ENCODE measurements around the gene CST7. TPM values are rescaled to one million over a fixed set of nuclear protein-coding genes. Genes with fewer than 3 reads are reported as not detected.

Gene CST7
- total RNA-seq, 1 experiment from 2014 or later: not detected

DNA sequence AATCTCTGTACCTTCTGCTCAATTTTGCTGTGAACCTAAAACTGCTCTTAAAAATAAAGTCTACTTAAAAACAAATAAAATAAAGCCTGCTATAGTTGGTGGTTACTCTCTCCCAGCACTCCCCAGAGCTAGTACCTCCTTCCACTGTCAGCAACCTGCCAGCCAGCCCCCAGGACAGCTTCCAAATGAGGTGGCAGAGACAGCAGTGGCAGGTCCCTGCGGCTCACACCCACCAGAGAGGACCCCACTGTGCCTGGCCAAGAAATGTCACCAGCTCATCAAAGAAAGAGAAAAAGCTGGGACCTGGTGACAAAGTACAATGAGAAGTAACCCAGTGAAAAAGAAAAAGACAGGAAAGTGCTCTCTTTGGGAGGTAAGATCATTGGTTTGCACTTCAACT, 28.3 kb downstream of the CST7 start:
- Histone ChIP-seq H3K4me1 (ENCODE audit: control insufficient read depth in 1 of 2, insufficient read depth in 2 of 2, low read length in 2 of 2) (no peaks in the 10 kb centered on the region), H3K9me3 (ENCODE audit: control insufficient read depth in 1 of 2, insufficient read depth in 1 of 2, low read depth in 1 of 2, low read length in 2 of 2) (peaks cover 0 to 5% of the 10 kb centered on the region in 2 experiments; a peak in 2 of 4 replicates), H3K4me3 (replicated peaks in 1 of 2; ENCODE audit: low read depth in 1 of 2, low read length in 2 of 2) (no peak overlapping the region), H3K27me3 (ENCODE audit: insufficient read depth, low read length) (no peaks in the 10 kb centered on the region), H3K27ac (ENCODE audit: low read depth, low read length) (no peak overlapping the region), H3K4me2 (ENCODE audit: low read length) (no peak overlapping the region), H3K36me3 (ENCODE audit: control insufficient read depth in 1 of 2, insufficient read depth in 2 of 2, low read length in 2 of 2) (peaks cover 8 to 21% of the 10 kb centered on the region in 2 experiments), H3K9me2 (ENCODE audit: insufficient read depth) (no peaks in the 10 kb centered on the region), H3K9ac (ENCODE audit: low read length) (no peak overlapping the region), H3K79me2 (ENCODE audit: insufficient read depth, low read length) (peaks cover 45% of the 10 kb centered on the region), H4K20me1 (ENCODE audit: insufficient read depth) (no peaks in the 10 kb centered on the region), H2AFZ (ENCODE audit: low read depth, low read length, poor library complexity, severe bottlenecking) (no peak overlapping the region)
- ChIA-PET POLR2A (no interaction called here), RAD21 (ENCODE audit: low non-redundant PET in 1 of 2, low total read pairs in 2 of 2, uncharacterized antibody in 2 of 2, unreplicated experiment in 2 of 2) (no interaction called here), CTCF (no interaction called here)
- BruUV-seq (replicated peaks): no TSS peak
- DNase-seq (ENCODE audit: low read depth, low spot score): no peak
- TF ChIP-seq TCF7L2 (IDR thresholded peaks at IDR 0.05; ENCODE audit: borderline replicate concordance, extremely low read depth, insufficient read depth, insufficient read length): no peak
- no peak for TF ChIP-seq POLR2A (IDR thresholded peaks at IDR 0.05; ENCODE audit: borderline replicate concordance, extremely low read depth, insufficient read depth, insufficient read length)
- TF ChIP-seq JUND (IDR thresholded peaks at IDR 0.05): no peak
- no peak for TF ChIP-seq SIN3A (IDR thresholded peaks at IDR 0.05; ENCODE audit: low read depth)
- no peak for TF ChIP-seq EGR1 (IDR thresholded peaks at IDR 0.05; ENCODE audit: low read depth)
- TF ChIP-seq ZFX (IDR thresholded peaks at IDR 0.05): no peak
- TF ChIP-seq YY1 (IDR thresholded peaks at IDR 0.05; ENCODE audit: extremely low read depth, insufficient replicate concordance, low read depth, low read length): no peak
- TF ChIP-seq FOSL1 (IDR thresholded peaks at IDR 0.05; ENCODE audit: low read depth): no peak
- TF ChIP-seq CBX3 (IDR thresholded peaks at IDR 0.05; ENCODE audit: low read depth): no peak
- intact Hi-C loops (cut with micrococcal nuclease): no loop called here
- no peak for ATAC-seq

GRCh38 chr20:24977797-24978196, 28.7 kb downstream of the CST7 start:
- Histone ChIP-seq H3K9me2 (ENCODE audit: insufficient read depth) (no peaks in the 10 kb centered on the region), H3K27me3 (ENCODE audit: insufficient read depth, low read length) (no peaks in the 10 kb centered on the region), H4K20me1 (ENCODE audit: insufficient read depth) (no peaks in the 10 kb centered on the region), H3K4me2 (ENCODE audit: low read length) (no peak overlapping the region), H3K9me3 (ENCODE audit: control insufficient read depth in 1 of 2, insufficient read depth in 1 of 2, low read depth in 1 of 2, low read length in 2 of 2) (peaks cover 0 to 5% of the 10 kb centered on the region in 2 experiments; a peak in 2 of 4 replicates), H3K4me1 (ENCODE audit: control insufficient read depth in 1 of 2, insufficient read depth in 2 of 2, low read length in 2 of 2) (no peaks in the 10 kb centered on the region), H3K9ac (ENCODE audit: low read length) (no peak overlapping the region), H3K79me2 (ENCODE audit: insufficient read depth, low read length) (peaks cover 49% of the 10 kb centered on the region), H3K27ac (ENCODE audit: low read depth, low read length) (no peak overlapping the region), H2AFZ (ENCODE audit: low read depth, low read length, poor library complexity, severe bottlenecking) (no peak overlapping the region), H3K36me3 (ENCODE audit: control insufficient read depth in 1 of 2, insufficient read depth in 2 of 2, low read length in 2 of 2) (peaks cover 8 to 18% of the 10 kb centered on the region in 2 experiments), H3K4me3 (replicated peaks in 1 of 2; ENCODE audit: low read depth in 1 of 2, low read length in 2 of 2) (no peak overlapping the region)
- no peak for DNase-seq (ENCODE audit: low read depth, low spot score)
- BruUV-seq (replicated peaks): no TSS peak
- no peak for ATAC-seq
- POLR2A ChIA-PET: no interaction called here
- CTCF ChIA-PET: no interaction called here
- RAD21 ChIA-PET (ENCODE audit: low non-redundant PET in 1 of 2, low total read pairs in 2 of 2, uncharacterized antibody in 2 of 2, unreplicated experiment in 2 of 2): no interaction called here
- intact Hi-C loops (cut with micrococcal nuclease): no loop called here
- TF ChIP-seq, protein P1, sequence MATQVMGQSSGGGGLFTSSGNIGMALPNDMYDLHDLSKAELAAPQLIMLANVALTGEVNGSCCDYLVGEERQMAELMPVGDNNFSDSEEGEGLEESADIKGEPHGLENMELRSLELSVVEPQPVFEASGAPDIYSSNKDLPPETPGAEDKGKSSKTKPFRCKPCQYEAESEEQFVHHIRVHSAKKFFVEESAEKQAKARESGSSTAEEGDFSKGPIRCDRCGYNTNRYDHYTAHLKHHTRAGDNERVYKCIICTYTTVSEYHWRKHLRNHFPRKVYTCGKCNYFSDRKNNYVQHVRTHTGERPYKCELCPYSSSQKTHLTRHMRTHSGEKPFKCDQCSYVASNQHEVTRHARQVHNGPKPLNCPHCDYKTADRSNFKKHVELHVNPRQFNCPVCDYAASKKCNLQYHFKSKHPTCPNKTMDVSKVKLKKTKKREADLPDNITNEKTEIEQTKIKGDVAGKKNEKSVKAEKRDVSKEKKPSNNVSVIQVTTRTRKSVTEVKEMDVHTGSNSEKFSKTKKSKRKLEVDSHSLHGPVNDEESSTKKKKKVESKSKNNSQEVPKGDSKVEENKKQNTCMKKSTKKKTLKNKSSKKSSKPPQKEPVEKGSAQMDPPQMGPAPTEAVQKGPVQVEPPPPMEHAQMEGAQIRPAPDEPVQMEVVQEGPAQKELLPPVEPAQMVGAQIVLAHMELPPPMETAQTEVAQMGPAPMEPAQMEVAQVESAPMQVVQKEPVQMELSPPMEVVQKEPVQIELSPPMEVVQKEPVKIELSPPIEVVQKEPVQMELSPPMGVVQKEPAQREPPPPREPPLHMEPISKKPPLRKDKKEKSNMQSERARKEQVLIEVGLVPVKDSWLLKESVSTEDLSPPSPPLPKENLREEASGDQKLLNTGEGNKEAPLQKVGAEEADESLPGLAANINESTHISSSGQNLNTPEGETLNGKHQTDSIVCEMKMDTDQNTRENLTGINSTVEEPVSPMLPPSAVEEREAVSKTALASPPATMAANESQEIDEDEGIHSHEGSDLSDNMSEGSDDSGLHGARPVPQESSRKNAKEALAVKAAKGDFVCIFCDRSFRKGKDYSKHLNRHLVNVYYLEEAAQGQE (IDR thresholded peaks at IDR 0.05; ENCODE audit: low read depth): no peak
- TF ChIP-seq YY1 (IDR thresholded peaks at IDR 0.05; ENCODE audit: extremely low read depth, insufficient replicate concordance, low read depth, low read length) (no peak), MAX (IDR thresholded peaks at IDR 0.05) (no peak), ZBTB33 (IDR thresholded peaks at IDR 0.05; ENCODE audit: extremely low read depth, insufficient replicate concordance, low read length) (no peak), SRF (IDR thresholded peaks at IDR 0.05; ENCODE audit: low read depth) (no peak), FOSL1 (IDR thresholded peaks at IDR 0.05; ENCODE audit: low read depth) (no peak), EGR1 (IDR thresholded peaks at IDR 0.05; ENCODE audit: low read depth) (no peak), SP1 (IDR thresholded peaks at IDR 0.05; ENCODE audit: low read depth) (no peak), ELF1 (IDR thresholded peaks at IDR 0.05; ENCODE audit: borderline replicate concordance, low read depth) (no peak), EZH2phosphoT487 (IDR thresholded peaks at IDR 0.05; ENCODE audit: borderline replicate concordance) (no peak), EZH2 (IDR thresholded peaks at IDR 0.05) (no peak), POLR2AphosphoS5 (IDR thresholded peaks at IDR 0.05; ENCODE audit: low read depth, low read length) (no peak)
